ENCODE results near the gene DNAH10.

Gene DNAH10

DNA sequence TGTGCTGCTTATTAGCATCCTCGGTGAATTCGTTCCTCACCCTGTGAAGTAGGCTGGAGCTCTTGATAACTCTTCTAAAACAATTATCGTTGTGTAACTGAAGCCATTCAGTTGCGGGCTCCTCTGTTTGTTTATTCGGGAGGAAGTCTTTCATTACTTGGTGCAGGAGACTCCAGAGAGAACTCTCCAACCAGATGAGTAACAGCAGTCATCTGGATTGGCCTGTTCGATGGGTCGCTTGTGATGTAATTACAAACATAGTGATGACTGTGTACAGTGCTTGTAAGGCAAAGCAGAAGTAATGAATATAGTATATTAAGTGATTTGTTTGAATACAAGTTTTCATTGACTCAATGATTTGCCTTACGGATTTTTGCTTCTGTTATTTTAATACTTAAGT lies 39.1 kb upstream of the DNAH10 start:
- H3K9ac ChIP-seq (ENCODE audit: low read length) = no peak overlapping the region
- no peaks in the 10 kb centered on the region for H3K79me2 ChIP-seq (ENCODE audit: insufficient read depth, low read length)
- H3K4me1 ChIP-seq (ENCODE audit: insufficient read depth, low read length, severe bottlenecking) = no peaks in the 10 kb centered on the region
- TF ChIP-seq, protein P1, sequence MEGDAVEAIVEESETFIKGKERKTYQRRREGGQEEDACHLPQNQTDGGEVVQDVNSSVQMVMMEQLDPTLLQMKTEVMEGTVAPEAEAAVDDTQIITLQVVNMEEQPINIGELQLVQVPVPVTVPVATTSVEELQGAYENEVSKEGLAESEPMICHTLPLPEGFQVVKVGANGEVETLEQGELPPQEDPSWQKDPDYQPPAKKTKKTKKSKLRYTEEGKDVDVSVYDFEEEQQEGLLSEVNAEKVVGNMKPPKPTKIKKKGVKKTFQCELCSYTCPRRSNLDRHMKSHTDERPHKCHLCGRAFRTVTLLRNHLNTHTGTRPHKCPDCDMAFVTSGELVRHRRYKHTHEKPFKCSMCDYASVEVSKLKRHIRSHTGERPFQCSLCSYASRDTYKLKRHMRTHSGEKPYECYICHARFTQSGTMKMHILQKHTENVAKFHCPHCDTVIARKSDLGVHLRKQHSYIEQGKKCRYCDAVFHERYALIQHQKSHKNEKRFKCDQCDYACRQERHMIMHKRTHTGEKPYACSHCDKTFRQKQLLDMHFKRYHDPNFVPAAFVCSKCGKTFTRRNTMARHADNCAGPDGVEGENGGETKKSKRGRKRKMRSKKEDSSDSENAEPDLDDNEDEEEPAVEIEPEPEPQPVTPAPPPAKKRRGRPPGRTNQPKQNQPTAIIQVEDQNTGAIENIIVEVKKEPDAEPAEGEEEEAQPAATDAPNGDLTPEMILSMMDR (IDR thresholded peaks at IDR 0.05; ENCODE audit: low read length) = no peak
- no peak for TF ChIP-seq EZH2 (IDR thresholded peaks at IDR 0.05; ENCODE audit: borderline replicate concordance, low read length)
- H3K27ac ChIP-seq (ENCODE audit: low read depth, low read length, poor library complexity, severe bottlenecking) = no peak overlapping the region
- H3K4me2 ChIP-seq (ENCODE audit: low read length) = no peak overlapping the region
- H3K27me3 ChIP-seq (ENCODE audit: insufficient read depth, low read length) = no peaks in the 10 kb centered on the region
- H3K4me3 ChIP-seq (ENCODE audit: low read depth, low read length, poor library complexity, severe bottlenecking) = no peak overlapping the region
- no peaks in the 10 kb centered on the region for H4K20me1 ChIP-seq (ENCODE audit: insufficient read depth, low read length)
- H3K9me2 ChIP-seq (ENCODE audit: low read depth, low read length) = no peaks in the 10 kb centered on the region
- H2AFZ ChIP-seq (ENCODE audit: low read length) = no peak overlapping the region
- peaks cover 78% of the 10 kb centered on the region for H3K36me3 ChIP-seq (ENCODE audit: insufficient read depth, low read length)
- H3F3A ChIP-seq (ENCODE audit: insufficient read depth, low read length) = no peaks in the 10 kb centered on the region
- H3K9me3 ChIP-seq (ENCODE audit: low read length) = no peaks in the 10 kb centered on the region

DNA sequence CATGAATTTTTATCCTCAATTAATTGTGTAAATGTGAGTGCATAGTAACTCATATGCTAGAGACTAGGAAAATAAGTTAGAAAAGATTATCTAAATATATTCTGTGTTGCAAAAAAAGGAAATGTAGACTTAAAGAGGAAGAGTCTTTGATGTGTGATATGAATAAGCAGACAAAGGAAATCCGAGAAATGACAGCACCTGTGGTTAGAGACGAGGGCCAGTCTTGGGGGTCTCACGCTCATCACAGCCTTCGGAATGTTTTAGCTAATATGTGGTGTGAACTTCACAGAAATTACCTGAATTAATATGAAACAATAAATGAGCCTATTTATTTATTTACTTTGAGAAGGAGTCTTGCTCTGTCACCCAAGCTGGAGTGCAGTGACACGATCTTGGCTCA lies 38.3 kb upstream of the DNAH10 start:
- Histone ChIP-seq H3K36me3 (ENCODE audit: insufficient read depth, low read length) (peaks cover 84% of the 10 kb centered on the region), H3K9ac (ENCODE audit: low read length) (no peak overlapping the region), H3K27me3 (ENCODE audit: insufficient read depth, low read length) (no peaks in the 10 kb centered on the region), H4K20me1 (ENCODE audit: insufficient read depth, low read length) (no peaks in the 10 kb centered on the region), H2AFZ (ENCODE audit: low read length) (no peak overlapping the region), H3K79me2 (ENCODE audit: insufficient read depth, low read length) (no peaks in the 10 kb centered on the region), H3K4me1 (ENCODE audit: insufficient read depth, low read length, severe bottlenecking) (no peaks in the 10 kb centered on the region), H3F3A (ENCODE audit: insufficient read depth, low read length) (no peaks in the 10 kb centered on the region), H3K4me2 (ENCODE audit: low read length) (no peak overlapping the region), H3K9me2 (ENCODE audit: low read depth, low read length) (no peaks in the 10 kb centered on the region), H3K4me3 (ENCODE audit: low read depth, low read length, poor library complexity, severe bottlenecking) (no peak overlapping the region), H3K9me3 (ENCODE audit: low read length) (no peaks in the 10 kb centered on the region), H3K27ac (ENCODE audit: low read depth, low read length, poor library complexity, severe bottlenecking) (no peak overlapping the region)
- no peak for TF ChIP-seq EZH2 (IDR thresholded peaks at IDR 0.05; ENCODE audit: borderline replicate concordance, low read length)
- TF ChIP-seq, protein P1 (IDR thresholded peaks at IDR 0.05; ENCODE audit: low read length) = no peak

DNA sequence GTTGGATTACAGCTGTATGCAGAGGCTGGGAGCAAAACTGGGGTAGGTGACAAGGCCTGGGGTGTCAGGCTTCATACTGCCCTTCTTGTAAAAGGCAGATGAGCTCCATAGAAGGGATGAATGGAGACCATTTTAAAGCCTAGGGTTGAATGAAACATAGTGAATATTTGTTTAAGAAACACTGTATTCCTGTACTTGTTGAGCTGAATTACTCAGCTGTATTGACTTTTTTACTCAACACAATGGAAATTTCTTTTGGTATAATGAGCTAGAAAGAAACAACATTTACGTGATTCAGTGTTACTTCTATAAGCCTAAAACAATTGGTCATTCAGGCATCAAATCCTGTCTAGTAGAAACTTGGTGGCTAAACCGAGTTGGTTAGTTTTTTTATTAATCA lies 35.9 kb upstream of the DNAH10 start:
- no peak overlapping the region for H3K9ac ChIP-seq (ENCODE audit: low read length)
- H3K4me2 ChIP-seq (ENCODE audit: low read length) = no peak overlapping the region
- no peaks in the 10 kb centered on the region for H3K9me2 ChIP-seq (ENCODE audit: low read depth, low read length)
- H3K79me2 ChIP-seq (ENCODE audit: insufficient read depth, low read length) = no peaks in the 10 kb centered on the region
- TF ChIP-seq, protein P1 (IDR thresholded peaks at IDR 0.05; ENCODE audit: low read length) = no peak
- TF ChIP-seq EZH2 (IDR thresholded peaks at IDR 0.05; ENCODE audit: borderline replicate concordance, low read length) = no peak
- no peaks in the 10 kb centered on the region for H4K20me1 ChIP-seq (ENCODE audit: insufficient read depth, low read length)
- no peak overlapping the region for H3K4me3 ChIP-seq (ENCODE audit: low read depth, low read length, poor library complexity, severe bottlenecking)
- H3F3A ChIP-seq (ENCODE audit: insufficient read depth, low read length) = no peaks in the 10 kb centered on the region
- H3K27ac ChIP-seq (ENCODE audit: low read depth, low read length, poor library complexity, severe bottlenecking) = no peak overlapping the region
- no peaks in the 10 kb centered on the region for H3K27me3 ChIP-seq (ENCODE audit: insufficient read depth, low read length)
- no peaks in the 10 kb centered on the region for H3K4me1 ChIP-seq (ENCODE audit: insufficient read depth, low read length, severe bottlenecking)
- H3K36me3 ChIP-seq (ENCODE audit: insufficient read depth, low read length) = peaks cover 82% of the 10 kb centered on the region
- no peaks in the 10 kb centered on the region for H3K9me3 ChIP-seq (ENCODE audit: low read length)
- no peak overlapping the region for H2AFZ ChIP-seq (ENCODE audit: low read length)
